Astrocyte of the hippocampus (primary cell): ENCODE data around the gene S100Z.
"Not testable (repeated sequence)": the region's sequence is repeated elsewhere in the genome, so short reads cannot be mapped to it uniquely, and the experiment has no call there.

Experiments used
- DNase-seq: peaks from one replicate; pipeline ENCODE4 v3.0.0; 2011; ENCODE audit warnings: low read depth, low spot score

The S100Z gene

GRCh38 chr5:76874088-76874581 lies 24.3 kb downstream of the S100Z start:
- DNase-seq, result no peak

GRCh38 chr5:76888733-76889300 lies 39.0 kb downstream of the S100Z start:
- DNase-seq, result no peak

- DNase-seq, result no peak
These were observed 43.5 kb downstream of the S100Z start for GRCh38 chr5:76893294-76893693.

- DNase-seq, result no peak
These were observed 46.4 kb downstream of the S100Z start for GRCh38 chr5:76896196-76896595.

GRCh38 chr5:76901522-76901921 lies 51.7 kb downstream of the S100Z start:
- DNase-seq, result no peak

- DNase-seq, result no peak
These were observed 58.4 kb downstream of the S100Z start for GRCh38 chr5:76908166-76908565.

GRCh38 chr5:76910344-76910933 lies 60.6 kb downstream of the S100Z start:
- not testable (repeated sequence) for DNase-seq

GRCh38 chr5:76914671-76915070 lies 64.9 kb downstream of the S100Z start:
- DNase-seq, result not testable (repeated sequence)

- DNase-seq, result no peak
These were observed 68.7 kb downstream of the S100Z start for GRCh38 chr5:76918539-76918938.

GRCh38 chr5:76920491-76920890 lies 70.7 kb downstream of the S100Z start:
- DNase-seq, result no peak

- no peak for DNase-seq
These were observed 76.7 kb downstream of the S100Z start for GRCh38 chr5:76926329-76927105.

GRCh38 chr5:76927961-76928360 lies 78.1 kb downstream of the S100Z start:
- DNase-seq, result no peak

- DNase-seq, result no peak
These were observed 80.3 kb downstream of the S100Z start for GRCh38 chr5:76930083-76930482.

- DNase-seq, result no peak
These were observed 88.4 kb downstream of the S100Z start for GRCh38 chr5:76938177-76938576.

- DNase-seq, result no peak
These were observed 91.2 kb downstream of the S100Z start for GRCh38 chr5:76941000-76941399.

GRCh38 chr5:76941442-76941841 lies 91.6 kb downstream of the S100Z start:
- DNase-seq, result no peak

- DNase-seq, result no peak
These were observed 92.8 kb downstream of the S100Z start for GRCh38 chr5:76942581-76942980.

- no peak for DNase-seq
These were observed 93.2 kb downstream of the S100Z start for GRCh38 chr5:76943006-76943405.

GRCh38 chr5:76944638-76945037 lies 94.8 kb downstream of the S100Z start:
- DNase-seq, result peak; percentile 42

- DNase-seq, result not testable (repeated sequence)
These were observed 95.4 kb downstream of the S100Z start for GRCh38 chr5:76945238-76945637.

GRCh38 chr5:76946090-76946489 lies 96.3 kb downstream of the S100Z start:
- no peak for DNase-seq

- DNase-seq, result no peak
These were observed 97.3 kb downstream of the S100Z start for GRCh38 chr5:76947082-76947503.
